ENCODE measurements around the gene KIAA1217. TPM values are rescaled to one million over a fixed set of nuclear protein-coding genes. Genes with fewer than 3 reads are reported as not detected.

Gene KIAA1217
- total and polyA plus RNA-seq, 2 of the 4 experiments (the other 2 are of a cell fraction): 3.4 to 4.4 TPM

GRCh38 chr10:24234784-24235183, 25.8 kb downstream of the KIAA1217 start:
- Histone ChIP-seq H3K56ac (ENCODE audit: extremely low read depth, insufficient read depth, low read length) (no peak overlapping the region), H2BK5ac (ENCODE audit: low read depth, low read length, poor library complexity, severe bottlenecking) (no peak overlapping the region), H4K20me1 (ENCODE audit: insufficient read depth, low read length) (no peaks in the 10 kb centered on the region), H3K9me3 (ENCODE audit: control insufficient read depth, insufficient read depth, low read length) (no peaks in the 10 kb centered on the region), H3K4me3 (ENCODE audit: insufficient read depth, low read depth, low read length) (no peak overlapping the region), H3K36me3 (ENCODE audit: control insufficient read depth, insufficient read depth, low read length) (no peaks in the 10 kb centered on the region), H3K18ac (ENCODE audit: low read depth, low read length) (no peak overlapping the region), H3K27ac (ENCODE audit: insufficient read depth, low read length) (no peak overlapping the region), H4K91ac (ENCODE audit: insufficient read depth, low read depth, low read length) (no peak overlapping the region), H3K4ac (ENCODE audit: low read depth, low read length) (no peak overlapping the region), H2AFZ (replicated peaks; ENCODE audit: low read length, poor library complexity) (no peak overlapping the region), H3K14ac (replicated peaks; ENCODE audit: low read depth, low read length) (no peak overlapping the region), H2AK9ac (replicated peaks; ENCODE audit: low read depth, low read length, poor library complexity) (no peak overlapping the region), H3K9me1 (ENCODE audit: insufficient read depth, low read length) (no peaks in the 10 kb centered on the region), H2BK15ac (ENCODE audit: low read depth, low read length) (no peak overlapping the region), H3K4me2 (ENCODE audit: low read depth, low read length) (no peak overlapping the region), H3K79me1 (ENCODE audit: low read depth in 1 of 2, low read length in 2 of 2) (no peaks in the 10 kb centered on the region), H3K23ac (ENCODE audit: low read depth, low read length) (no peak overlapping the region), H2BK20ac (ENCODE audit: low read depth, low read length) (no peak overlapping the region), H2BK120ac (ENCODE audit: low read depth, low read length) (no peak overlapping the region), H3K27me3 (ENCODE audit: control insufficient read depth, insufficient read depth, low read length) (peaks cover 4% of the 10 kb centered on the region), H3K4me1 (ENCODE audit: control insufficient read depth, insufficient read depth, low read length) (no peaks in the 10 kb centered on the region), H2AK5ac (ENCODE audit: low read depth, low read length) (no peak overlapping the region), H3K9ac (ENCODE audit: low read depth, low read length) (no peak overlapping the region), H4K5ac (ENCODE audit: low read depth, low read length) (no peak overlapping the region), H4K8ac (ENCODE audit: low read depth in 2 of 2, low read length in 2 of 2) (no peak overlapping the region)
- TF ChIP-seq RCOR1 (IDR thresholded peaks at IDR 0.05; ENCODE audit: insufficient replicate concordance, low read length) (no peak), USF2 (IDR thresholded peaks at IDR 0.05; ENCODE audit: low read depth, low read length) (no peak), NFE2L2 (IDR thresholded peaks at IDR 0.05; ENCODE audit: low read depth, low read length) (no peak), MAZ (IDR thresholded peaks at IDR 0.05; ENCODE audit: borderline replicate concordance, low read depth, low read length) (no peak), MAFK (IDR thresholded peaks at IDR 0.05; ENCODE audit: low read depth, low read length) (no peak), CHD1 (IDR thresholded peaks at IDR 0.05; ENCODE audit: low read depth, low read length) (no peak)
- in situ Hi-C loops (cut with MboI; ENCODE audit: low sequenced_read_pairs) (no loop called here), intact Hi-C loops (cut with micrococcal nuclease) (no loop called here), dilution Hi-C loops (cut with HindIII; ENCODE audit: low sequenced_read_pairs, unreplicated experiment) (no loop called here)
- ChIA-PET POLR2A (ENCODE audit: unreplicated experiment) (no interaction called here), CTCF (no interaction called here)
- no CpG with 5 or more reads among the region's 1 CpG for WGBS, 2 experiments (ENCODE audit: extremely low coverage in 2 of 2, insufficient read length in 1 of 2)
- DNase-seq (no peak), ATAC-seq (ENCODE audit: low read depth) (no peak)
- no TSS peak for BruUV-seq (replicated peaks)
